SW480 (cell line): ENCODE data around the gene ADGRF1.
"Not testable (repeated sequence)": the region's sequence is repeated elsewhere in the genome, so short reads cannot be mapped to it uniquely, and the experiment has no call there.

Source experiments
- DNase-seq: peaks from one replicate; pipeline ENCODE4 v3.0.0-alpha.2; 2016; ENCODE audit warnings: low spot score

The ADGRF1 gene

GRCh38 chr6:47061309-47062300 lies 19.5 kb upstream of the ADGRF1 start:
- DNase-seq, result no peak

- DNase-seq, result no peak
These were observed 17.2 kb upstream of the ADGRF1 start for GRCh38 chr6:47059216-47059885.

GRCh38 chr6:47057830-47058540 lies 15.9 kb upstream of the ADGRF1 start:
- no peak for DNase-seq

GRCh38 chr6:47056832-47057231 lies 14.7 kb upstream of the ADGRF1 start:
- DNase-seq, result no peak

- not testable (repeated sequence) for DNase-seq
These were observed 12.2 kb upstream of the ADGRF1 start for GRCh38 chr6:47054302-47054701.

- DNase-seq, result no peak
These were observed 6.5 kb upstream of the ADGRF1 start for GRCh38 chr6:47048638-47049037.

GRCh38 chr6:47047479-47048407 lies 5.6 kb upstream of the ADGRF1 start:
- DNase-seq, result peak; percentile 78

- DNase-seq, result no peak
These were observed 5.0 kb upstream of the ADGRF1 start for GRCh38 chr6:47047097-47047478.

GRCh38 chr6:47044397-47044796 lies 2.3 kb upstream of the ADGRF1 start:
- DNase-seq, result no peak

- no peak for DNase-seq
These were observed 1.2 kb upstream of the ADGRF1 start for GRCh38 chr6:47043286-47043685.

- no peak for DNase-seq
These were observed 391 bp downstream of the ADGRF1 start for GRCh38 chr6:47041741-47042140.

- DNase-seq, result peak; percentile 51
These were observed 7.2 kb downstream of the ADGRF1 start for GRCh38 chr6:47034926-47035325.

GRCh38 chr6:47034421-47034820 lies 7.7 kb downstream of the ADGRF1 start:
- no peak for DNase-seq

GRCh38 chr6:47032974-47033765 lies 9.0 kb downstream of the ADGRF1 start:
- no peak for DNase-seq

- DNase-seq, result no peak
These were observed 10.5 kb downstream of the ADGRF1 start for GRCh38 chr6:47031656-47032055.

- no peak for DNase-seq
These were observed 12.1 kb downstream of the ADGRF1 start for GRCh38 chr6:47029865-47030561.

- no peak for DNase-seq
These were observed 13.2 kb downstream of the ADGRF1 start for GRCh38 chr6:47028835-47029360.

GRCh38 chr6:47027315-47027714 lies 14.8 kb downstream of the ADGRF1 start:
- no peak for DNase-seq

- no peak for DNase-seq
These were observed 15.5 kb downstream of the ADGRF1 start for GRCh38 chr6:47026679-47027078.

- no peak for DNase-seq
These were observed 18.6 kb downstream of the ADGRF1 start for GRCh38 chr6:47023573-47023972.
